Measurements from ENCODE around the gene IL1RAPL2.

GRCh38 chrX:104522386-104522785 is 43.6 kb upstream of the IL1RAPL2 start:
- TF ChIP-seq CTCF (conservative IDR thresholded peaks at IDR 0.05) (no peak), EZH2 (IDR thresholded peaks at IDR 0.05; ENCODE audit: low read depth) (no peak)

All from PC-9 (cell line).